ENCODE results near the gene ITLN1.
"Not testable (repeated sequence)": the region's sequence is repeated elsewhere in the genome, so short reads cannot be mapped to it uniquely, and the experiment has no call there.

ITLN1 gene

GRCh38 chr1:160885042-160885441 is at the start of gene ITLN1:
Gene ITLN1 (minus strand): TSS chr1:160885180. CDS start chr1:160884877, 303 bp downstream.
- Histone ChIP-seq H3K27ac (no peak within 1 kb of the TSS), H3K4me3 (no peak within 1 kb of the TSS)

DNA sequence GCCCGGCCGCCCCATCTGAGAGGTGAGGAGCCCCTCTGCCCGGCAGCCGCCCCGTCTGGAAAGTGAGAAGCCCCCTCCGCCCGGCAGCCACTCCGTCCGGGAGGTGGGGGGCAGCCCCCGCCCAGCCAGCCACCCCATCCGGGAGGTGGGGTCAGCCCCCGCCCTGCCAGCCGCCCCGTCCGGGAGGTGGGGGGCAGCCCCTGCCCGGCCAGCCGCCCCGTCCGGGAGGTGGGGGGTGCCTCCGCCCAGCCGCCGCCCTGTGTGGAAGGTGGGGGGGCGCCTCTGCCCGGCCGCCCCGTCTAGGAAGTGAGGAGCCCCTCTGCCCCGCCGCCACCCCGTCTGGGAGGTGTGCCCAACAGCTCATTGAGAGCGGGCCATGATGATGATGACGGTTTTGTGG is 48.3 kb upstream of the ITLN1 start:
- H3K27ac ChIP-seq, H3K4me3 ChIP-seq: not testable (repeated sequence)

DNA sequence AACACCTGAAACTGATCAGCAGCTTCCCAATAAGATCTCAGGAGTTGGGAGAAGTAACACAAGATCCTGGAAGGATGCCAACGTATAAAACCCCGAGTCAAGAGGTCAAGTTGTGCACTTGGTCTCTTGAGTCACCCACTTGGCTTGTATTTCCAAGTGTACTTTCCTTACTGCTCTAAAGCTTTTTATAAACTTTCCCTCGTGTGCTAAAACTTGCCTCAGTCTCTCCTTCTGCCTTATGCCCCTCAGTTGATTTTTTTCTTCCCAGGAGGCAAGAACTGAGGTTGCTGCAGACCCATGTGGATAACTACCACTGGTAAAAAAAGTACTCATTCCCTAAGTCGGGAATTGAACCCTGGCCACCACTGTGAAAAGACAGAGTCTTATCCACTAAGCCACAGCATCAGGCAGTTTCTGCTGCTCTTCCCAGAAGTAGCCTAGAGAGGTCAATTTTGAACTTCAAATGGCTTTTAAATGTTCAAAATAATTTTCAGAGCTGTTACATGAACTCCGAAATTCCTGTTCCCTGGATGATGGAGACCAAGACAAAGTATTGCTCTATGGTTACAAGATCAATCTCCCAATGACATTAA is 40.8 kb upstream of the ITLN1 start:
- H3K27ac ChIP-seq: no peak overlapping the region

DNA sequence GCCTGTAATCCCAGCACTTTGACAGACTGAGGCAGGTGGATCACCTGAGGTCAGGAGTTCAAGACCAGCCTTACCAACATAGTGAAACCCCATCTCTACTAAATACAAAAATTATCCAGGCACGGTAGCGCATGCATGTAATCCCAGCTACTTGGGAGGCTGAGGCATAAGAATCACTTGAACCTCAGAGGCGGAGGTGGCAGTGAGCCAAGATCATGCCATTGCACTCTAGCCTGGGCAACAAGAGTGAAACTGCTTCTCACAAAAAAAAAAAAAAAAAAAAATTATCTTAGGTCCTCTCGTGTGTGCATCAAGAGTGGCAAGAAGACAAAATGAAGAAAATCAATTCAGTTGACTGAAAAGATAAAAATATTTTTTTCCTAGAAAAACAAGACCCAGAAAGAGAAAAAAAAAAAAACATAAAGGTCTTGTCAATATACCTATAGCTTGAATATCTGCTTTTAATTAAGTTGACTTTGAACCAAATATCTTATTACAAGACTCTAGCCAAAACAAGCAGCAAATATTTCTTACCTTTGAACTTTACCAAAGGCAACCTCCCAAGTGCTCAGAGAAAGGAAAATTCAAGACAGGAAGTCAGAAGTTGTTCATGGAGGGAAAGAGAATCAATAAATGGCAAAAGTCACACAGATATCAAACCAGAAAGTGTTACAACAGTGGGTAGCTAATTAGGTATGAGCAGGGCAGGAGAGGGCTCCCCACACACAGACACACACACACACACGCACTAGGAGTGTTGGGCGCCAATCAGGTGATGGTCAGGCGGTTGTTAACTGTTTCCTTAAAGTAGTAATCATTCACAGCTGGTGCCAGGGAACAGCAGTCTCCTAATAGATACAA is 40.0 kb upstream of the ITLN1 start:
- Histone ChIP-seq H3K4me3 (no peak overlapping the region), H3K27ac (no peak overlapping the region)

More for the DNA sequence above, 40.8 kb upstream of the ITLN1 start:
- no peak overlapping the region for H3K4me3 ChIP-seq

DNA sequence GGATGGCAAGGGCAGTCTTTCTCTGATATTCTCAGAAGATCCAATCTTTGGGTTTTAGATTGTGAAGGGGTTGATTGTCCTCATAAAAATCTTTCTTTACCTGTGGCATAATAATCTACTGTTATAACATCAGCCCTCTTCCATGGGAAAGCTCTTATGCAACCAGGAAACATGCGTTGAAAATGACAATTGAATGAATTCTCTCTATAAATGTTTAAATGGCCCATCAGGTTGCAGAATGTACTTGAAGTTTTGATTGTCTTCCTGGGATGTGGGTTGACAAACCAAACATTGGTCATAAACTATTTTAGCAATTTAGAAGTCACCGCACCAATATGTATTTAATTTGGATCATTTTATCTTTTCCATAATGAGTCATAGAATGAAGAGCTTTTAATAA is 31.7 kb upstream of the ITLN1 start:
- no peak overlapping the region for H3K4me3 ChIP-seq
- H3K27ac ChIP-seq: no peak overlapping the region

GRCh38 chr1:160913229-160913628 is 28.2 kb upstream of the ITLN1 start:
- H3K27ac ChIP-seq, H3K4me3 ChIP-seq: not testable (repeated sequence)

DNA sequence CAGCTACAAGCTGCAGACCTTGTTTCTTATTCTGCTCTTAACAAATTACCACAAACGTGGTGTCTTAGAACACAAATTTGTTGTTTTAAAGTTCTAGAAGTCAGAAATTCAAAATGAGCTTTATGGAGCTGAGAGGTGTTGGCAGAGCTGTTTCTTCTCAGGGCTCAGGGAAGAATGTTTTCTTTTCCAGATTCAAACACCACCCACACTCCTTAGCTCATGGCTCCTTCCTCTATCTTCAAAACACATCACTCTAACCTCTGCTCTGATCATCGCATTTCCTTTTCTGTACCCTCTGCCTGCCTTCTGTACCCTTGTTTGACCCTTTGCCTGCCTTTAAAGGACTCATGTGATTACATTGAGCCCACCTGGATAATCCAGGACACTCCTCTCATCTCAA is 26.9 kb upstream of the ITLN1 start:
- Histone ChIP-seq H3K4me3 (no peak overlapping the region), H3K27ac (no peak overlapping the region)

DNA sequence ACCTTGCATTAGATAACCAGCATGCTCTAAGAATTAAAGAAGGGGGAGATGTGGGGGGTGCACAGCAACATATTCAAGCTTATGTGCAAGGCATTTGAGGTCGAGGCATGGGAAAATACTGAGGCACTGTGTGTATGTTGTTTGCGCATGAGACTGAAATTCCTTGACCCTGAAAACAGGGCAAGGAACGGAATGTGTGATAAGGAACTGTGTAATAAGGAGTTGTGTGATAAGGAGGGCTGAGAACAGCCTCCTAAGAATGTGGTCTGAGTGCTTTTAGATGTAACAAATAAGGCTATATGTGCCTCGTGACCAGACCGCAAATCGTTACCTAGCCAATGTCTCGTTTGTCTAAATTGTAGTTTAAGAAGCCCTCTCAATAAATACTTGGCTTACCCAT is 26.5 kb upstream of the ITLN1 start:
- Histone ChIP-seq H3K27ac (no peak overlapping the region), H3K4me3 (no peak overlapping the region)

DNA sequence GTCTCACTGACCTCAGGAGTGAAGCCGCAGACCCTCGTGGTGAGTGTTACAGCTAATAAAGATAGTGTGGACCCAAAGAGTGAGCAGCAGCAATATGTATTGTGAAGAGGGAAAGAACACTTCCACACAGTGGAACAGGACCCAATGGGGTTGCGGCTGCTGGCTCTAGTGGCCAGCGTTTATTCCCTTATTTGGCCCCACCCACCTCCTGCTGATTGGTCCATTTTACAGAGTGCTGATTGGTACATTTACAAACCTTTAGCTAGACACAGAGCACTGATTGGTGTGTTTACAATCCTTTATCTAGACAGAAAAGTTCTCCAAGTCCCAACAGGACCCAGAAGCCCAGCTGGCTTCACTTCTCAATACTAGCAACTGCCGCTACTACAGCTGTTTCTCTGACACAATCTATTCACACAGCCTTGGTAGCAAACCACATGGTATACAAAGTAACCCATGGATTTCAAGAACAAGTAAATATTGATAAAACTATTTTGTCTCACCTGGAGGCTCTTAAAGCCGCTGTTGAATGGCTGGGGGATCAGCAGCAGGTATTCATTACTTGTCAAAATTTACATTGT is 25.3 kb upstream of the ITLN1 start:
- no peak overlapping the region for H3K4me3 ChIP-seq
- no peak overlapping the region for H3K27ac ChIP-seq

GRCh38 chr1:160907976-160908375 is 23.0 kb upstream of the ITLN1 start:
- no peak overlapping the region for H3K27ac ChIP-seq
- no peak overlapping the region for H3K4me3 ChIP-seq

DNA sequence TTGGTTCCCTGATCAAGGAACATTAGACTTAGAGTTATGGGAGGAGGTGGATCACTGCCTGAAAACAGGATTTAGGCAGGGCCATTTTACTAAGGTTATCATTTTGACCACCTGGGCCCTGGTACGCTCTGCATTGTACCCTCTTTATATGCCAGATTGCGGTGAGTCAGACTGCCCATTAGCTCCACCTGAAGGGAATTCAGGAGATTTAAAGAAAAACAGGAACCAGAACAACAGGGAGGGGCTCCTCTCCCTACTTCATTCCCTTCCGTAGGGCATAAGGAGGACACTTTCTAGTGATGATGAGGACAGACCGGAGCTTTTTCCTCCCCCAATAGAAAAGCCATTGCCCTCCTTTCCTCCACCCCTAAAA is 20.6 kb upstream of the ITLN1 start:
- Histone ChIP-seq H3K27ac (no peak overlapping the region), H3K4me3 (no peak overlapping the region)

DNA sequence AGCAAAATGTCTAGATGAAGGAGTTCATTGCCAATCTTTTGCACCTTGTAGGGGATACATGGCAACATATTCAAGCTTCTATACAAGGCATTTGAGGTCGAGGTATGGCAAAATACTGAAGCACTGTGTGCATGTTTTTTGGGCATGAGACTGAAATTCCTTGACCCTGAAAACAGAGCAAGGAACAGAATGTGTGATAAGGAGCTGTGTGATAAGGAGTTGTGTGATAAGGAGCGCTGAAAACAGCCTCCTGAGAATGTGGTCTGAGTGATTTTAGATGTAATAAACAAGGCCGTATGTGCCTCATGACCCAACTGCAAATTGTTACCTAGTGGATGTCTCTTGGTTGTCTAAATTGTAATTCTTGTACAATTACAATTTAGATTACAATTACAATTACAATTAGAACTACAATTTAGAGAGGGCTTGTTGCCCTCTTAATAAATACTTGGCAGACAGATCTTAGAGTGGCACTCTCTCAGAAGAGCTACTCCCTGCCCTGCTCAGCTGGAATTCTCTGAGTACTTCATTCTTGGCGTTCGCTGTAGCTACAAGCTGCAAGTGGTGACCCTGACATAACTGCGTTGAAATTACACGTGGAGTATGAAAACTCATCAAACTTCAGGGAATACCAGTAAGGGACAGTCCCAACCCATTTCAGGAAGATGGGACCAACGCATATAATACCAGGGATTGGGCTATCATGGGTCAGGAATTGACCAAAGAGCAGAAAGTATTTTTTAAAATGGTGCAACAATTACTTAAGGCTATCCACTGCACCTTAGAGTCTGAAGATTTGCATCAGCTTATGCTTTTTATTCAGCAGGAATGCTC is 20.0 kb upstream of the ITLN1 start:
- Histone ChIP-seq H3K27ac (no peak overlapping the region), H3K4me3 (no peak overlapping the region)

DNA sequence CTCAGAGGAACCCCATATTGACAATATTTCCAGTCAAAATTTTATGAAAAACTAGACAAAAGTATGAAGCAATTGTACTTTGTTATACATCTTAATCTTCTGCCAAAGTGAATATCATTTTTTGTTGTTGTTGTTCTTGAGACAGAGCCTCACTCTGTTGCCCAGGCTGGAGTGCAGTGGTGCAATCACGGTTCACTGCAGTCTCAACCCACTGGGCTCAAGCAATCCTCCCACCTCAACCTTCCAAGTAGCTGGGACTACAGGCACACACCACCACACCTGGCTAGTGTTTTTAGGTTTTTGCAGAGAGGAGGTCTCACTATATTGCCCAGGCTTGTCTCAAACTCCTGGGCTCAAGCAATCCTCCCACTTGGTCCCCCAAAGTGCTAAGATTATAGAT is 17.3 kb upstream of the ITLN1 start:
- H3K27ac ChIP-seq, H3K4me3 ChIP-seq: not testable (repeated sequence)

- no peak overlapping the region for H3K4me3 ChIP-seq
- no peak overlapping the region for H3K27ac ChIP-seq
Measured at GRCh38 chr1:160901768-160902167, 16.8 kb upstream of the ITLN1 start.

GRCh38 chr1:160900683-160901082 is 15.7 kb upstream of the ITLN1 start:
- not testable (repeated sequence) for H3K4me3 ChIP-seq, H3K27ac ChIP-seq

- H3K4me3 ChIP-seq: not testable (repeated sequence)
Measured at GRCh38 chr1:160894368-160895135, 9.6 kb upstream of the ITLN1 start.

DNA sequence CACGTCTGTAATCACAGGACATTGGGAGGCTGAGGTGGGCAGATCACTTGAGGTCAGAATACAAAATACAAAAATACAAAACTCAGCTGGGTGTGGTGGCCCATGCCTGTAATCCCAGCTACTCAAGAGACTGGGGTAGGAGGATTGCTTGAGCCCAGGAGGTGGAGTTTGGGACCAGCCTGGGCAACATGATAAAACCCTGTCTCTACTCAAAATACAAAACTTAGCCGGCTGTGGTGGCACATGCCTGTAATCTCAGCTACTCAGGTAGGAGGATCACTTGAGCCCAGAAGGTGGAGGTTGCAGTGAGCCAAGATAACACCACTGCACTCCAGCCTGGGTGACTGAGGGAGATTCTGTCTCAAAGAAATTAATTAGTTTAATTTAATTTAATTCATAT is 6.5 kb upstream of the ITLN1 start:
- no peak overlapping the region for H3K27ac ChIP-seq

More at GRCh38 chr1:160894368-160895135, 9.6 kb upstream of the ITLN1 start:
- H3K27ac ChIP-seq: not testable (repeated sequence)

GRCh38 chr1:160888926-160889325 is 3.9 kb upstream of the ITLN1 start:
- H3K27ac ChIP-seq: no peak overlapping the region
- H3K4me3 ChIP-seq: no peak overlapping the region

More for the DNA sequence above, 6.5 kb upstream of the ITLN1 start:
- H3K4me3 ChIP-seq: no peak overlapping the region

GRCh38 chr1:160887071-160887470 is 2.1 kb upstream of the ITLN1 start:
- Histone ChIP-seq H3K4me3 (no peak overlapping the region), H3K27ac (no peak overlapping the region)

DNA sequence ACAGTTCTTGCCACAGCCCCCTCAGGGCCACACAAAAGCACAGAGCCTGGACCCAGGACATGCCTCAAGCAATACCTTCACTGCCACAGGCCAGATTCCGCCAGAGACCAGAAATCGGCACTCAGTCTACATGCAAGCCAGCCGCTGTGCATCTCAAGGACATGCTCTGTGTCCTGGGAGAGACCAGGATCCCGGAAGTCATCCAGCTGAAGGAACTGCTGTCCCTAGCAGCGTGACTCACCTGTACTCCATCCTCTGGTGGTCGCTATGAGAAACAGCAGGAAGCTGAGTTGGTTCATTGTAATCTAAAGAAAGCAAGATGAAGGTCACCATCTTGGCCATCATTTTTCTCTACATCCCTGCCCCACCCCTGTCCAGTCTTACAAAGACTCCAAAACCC is 401 bp downstream of the ITLN1 start:
- Histone ChIP-seq H3K27ac (no peak overlapping the region), H3K4me3 (no peak overlapping the region)
